Upper lobe of right lung (tissue), 1 donor: Measurements from ENCODE around the gene IGLL5. TPM values are rescaled to one million over a fixed set of nuclear protein-coding genes. Genes with fewer than 3 reads are reported as not detected.
A peak's percentile ranks its signal among the peaks of the same experiment; 100 is the strongest.

ENCODE experiments used
- ATAC-seq: fragments of 200-7000 bp; cut with Tn5 transposase; one replicate; pipeline ENCODE4 v1.9.1; 2020; ENCODE audit warnings: mild to moderate bottlenecking, moderate library complexity
- DNase-seq: peaks from one replicate; pipeline ENCODE4 v3.0.0-alpha.2; 2020
- H3K27ac ChIP-seq: fragments of 200-600 bp; one replicate; pipeline ENCODE4 v1.8.0; 2022
- H3K27me3 ChIP-seq: fragments of 200-600 bp; one replicate; pipeline ENCODE4 v1.8.0; 2022; ENCODE audit warnings: mild to moderate bottlenecking
- H3K36me3 ChIP-seq: fragments of 200-600 bp; one replicate; pipeline ENCODE4 v1.8.0; 2022
- H3K4me1 ChIP-seq: fragments of 200-600 bp; one replicate; pipeline ENCODE4 v1.8.0; 2022
- H3K4me3 ChIP-seq: fragments of 200-600 bp; one replicate; pipeline ENCODE4 v1.8.0; 2022; ENCODE audit warnings: mild to moderate bottlenecking
- H3K9me3 ChIP-seq: fragments of 200-600 bp; one replicate; pipeline ENCODE4 v1.8.0; 2022
- CTCF ChIP-seq: fragments of 200-600 bp; IDR thresholded peaks from one replicate; pipeline ENCODE4 v1.8.0; 2022; ENCODE audit warnings: antibody characterized with exemption
- intact Hi-C: fragments of 100-400 bp; cut with DNase I; formaldehyde crosslinking; loops from one replicate; pipeline ENCODE4 v1.11.0; 2022
- long read RNA-seq: library from polyadenylated mRNA; unstranded; transcript quantifications from one replicate; pipeline ENCODE4 v2.0.0, GENCODE V29; 2021
- total RNA-seq: library from RNA; stranded (reverse); fragmentation: NEBNext Ultra II Directional; extraction: Animal tissue kit (Norgen Biotek cat#: 25700); gene quantifications from one replicate; pipeline ENCODE4 v1.2.1, GENCODE V29; 2021
- donor health status: DM: no; HTN: yes; CAD: no; lungs with severe emphysema.

Gene IGLL5
- 12.3 TPM for total RNA-seq
- long read RNA-seq = 0 reads

- ATAC-seq = no peak
- Histone ChIP-seq H3K4me3 (no peak within 1 kb of the TSS), H3K27ac (no peak within 1 kb of the TSS), H3K27me3 (peaks cover 21% of the 10 kb centered on the region), H3K9me3 (no peaks in the 10 kb centered on the region), H3K4me1 (no peaks in the 10 kb centered on the region), H3K36me3 (no peaks in the 10 kb centered on the region)
- TF ChIP-seq CTCF = no peak
- intact Hi-C loops = no loop called here
- DNase-seq = no peak
Observed at GRCh38 chr22:22887621-22888503, at the start of gene IGLL5. Gene IGLL5 (plus strand): TSS chr22:22887816. CDS start chr22:22888054, 238 bp downstream.

- Histone ChIP-seq H3K27ac (no peak overlapping the region), H3K4me3 (no peak overlapping the region), H3K9me3 (no peaks in the 10 kb centered on the region), H3K36me3 (no peaks in the 10 kb centered on the region), H3K27me3 (peaks cover 3% of the 10 kb centered on the region), H3K4me1 (no peaks in the 10 kb centered on the region)
- peak; percentile 24 for ATAC-seq
- no peak for TF ChIP-seq CTCF
- DNase-seq = no peak
- intact Hi-C loops = no loop called here
Observed at GRCh38 chr22:22838148-22838786, 49.3 kb upstream of the IGLL5 start.

GRCh38 chr22:22839570-22840314 lies 47.9 kb upstream of the IGLL5 start:
- H3K36me3 ChIP-seq = no peaks in the 10 kb centered on the region
- no peaks in the 10 kb centered on the region for H3K4me1 ChIP-seq
- no peak for DNase-seq
- H3K27ac ChIP-seq = no peak overlapping the region
- H3K9me3 ChIP-seq = no peaks in the 10 kb centered on the region
- H3K27me3 ChIP-seq = peaks cover 3% of the 10 kb centered on the region
- H3K4me3 ChIP-seq = no peak overlapping the region
- TF ChIP-seq CTCF = no peak
- ATAC-seq = no peak
- intact Hi-C loops = no loop called here

- H3K9me3 ChIP-seq = no peaks in the 10 kb centered on the region
- no peaks in the 10 kb centered on the region for H3K4me1 ChIP-seq
- no peaks in the 10 kb centered on the region for H3K36me3 ChIP-seq
- H3K4me3 ChIP-seq = no peak overlapping the region
- peaks cover 3% of the 10 kb centered on the region for H3K27me3 ChIP-seq
- TF ChIP-seq CTCF = no peak
- intact Hi-C loops = no loop called here
- no peak overlapping the region for H3K27ac ChIP-seq
- DNase-seq (no peak), ATAC-seq (no peak)
Observed at GRCh38 chr22:22840780-22841179, 46.8 kb upstream of the IGLL5 start.

- no peak for TF ChIP-seq CTCF
- ATAC-seq = no peak
- Histone ChIP-seq H3K27ac (no peak overlapping the region), H3K27me3 (peaks cover 3% of the 10 kb centered on the region), H3K9me3 (no peaks in the 10 kb centered on the region), H3K36me3 (no peaks in the 10 kb centered on the region), H3K4me3 (no peak overlapping the region), H3K4me1 (no peaks in the 10 kb centered on the region)
- DNase-seq = no peak
- intact Hi-C loops = no loop called here
Observed at GRCh38 chr22:22841598-22841997, 46.0 kb upstream of the IGLL5 start.
